HG03432 (cell line): ENCODE data around the gene MED13L.

Source experiments
- ATAC-seq: cut with Tn5 transposase; IDR thresholded peaks from one replicate; pipeline ENCODE4 v1.9.1; 2021; ENCODE audit warnings: mild to moderate bottlenecking, moderate library complexity; ENCODE audit not compliant: unreplicated experiment

The MED13L gene

GRCh38 chr12:116188581-116188980 lies 88.9 kb downstream of the MED13L start:
- ATAC-seq: no peak

- no peak for ATAC-seq
Observed at GRCh38 chr12:116187151-116187511, 90.4 kb downstream of the MED13L start.

GRCh38 chr12:116186482-116187150 lies 90.9 kb downstream of the MED13L start:
- ATAC-seq: no peak

DNA sequence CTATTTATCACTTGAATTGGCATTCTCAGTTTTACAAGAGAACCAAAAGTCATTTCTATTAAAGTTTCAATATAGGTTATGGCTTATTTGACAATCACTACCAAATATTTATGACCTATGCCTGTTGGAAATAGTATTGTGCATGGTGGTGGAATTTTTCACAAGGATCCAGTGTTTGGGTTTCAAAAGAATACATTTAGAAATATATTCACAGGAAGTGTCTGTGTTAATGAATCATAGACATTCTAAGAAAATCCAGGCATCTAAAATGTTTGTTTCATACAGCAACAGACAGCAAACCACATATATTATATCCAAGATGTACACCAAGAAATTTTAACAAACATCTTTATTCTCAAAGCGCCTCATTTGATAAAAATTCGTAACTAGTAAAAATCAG lies 92.7 kb downstream of the MED13L start:
- no peak for ATAC-seq

DNA sequence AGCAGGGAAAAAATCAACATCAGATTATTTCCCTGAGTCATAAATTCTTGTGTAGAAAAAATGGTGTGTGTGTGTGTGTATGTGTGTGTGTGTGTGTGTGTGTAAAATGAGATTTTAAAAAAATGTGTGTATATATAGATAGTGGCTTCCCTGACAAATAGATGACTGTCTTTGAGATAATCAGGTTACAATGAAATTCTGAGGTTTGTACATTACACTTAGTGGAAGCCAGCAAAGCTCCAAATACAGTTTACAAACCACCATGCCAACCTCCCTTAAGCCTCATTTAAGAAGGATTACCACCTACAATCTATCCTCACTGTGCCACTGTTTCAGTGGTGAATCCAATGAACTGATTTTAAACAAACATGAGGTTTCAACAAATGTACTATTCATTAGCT lies 93.8 kb downstream of the MED13L start:
- ATAC-seq: no peak

DNA sequence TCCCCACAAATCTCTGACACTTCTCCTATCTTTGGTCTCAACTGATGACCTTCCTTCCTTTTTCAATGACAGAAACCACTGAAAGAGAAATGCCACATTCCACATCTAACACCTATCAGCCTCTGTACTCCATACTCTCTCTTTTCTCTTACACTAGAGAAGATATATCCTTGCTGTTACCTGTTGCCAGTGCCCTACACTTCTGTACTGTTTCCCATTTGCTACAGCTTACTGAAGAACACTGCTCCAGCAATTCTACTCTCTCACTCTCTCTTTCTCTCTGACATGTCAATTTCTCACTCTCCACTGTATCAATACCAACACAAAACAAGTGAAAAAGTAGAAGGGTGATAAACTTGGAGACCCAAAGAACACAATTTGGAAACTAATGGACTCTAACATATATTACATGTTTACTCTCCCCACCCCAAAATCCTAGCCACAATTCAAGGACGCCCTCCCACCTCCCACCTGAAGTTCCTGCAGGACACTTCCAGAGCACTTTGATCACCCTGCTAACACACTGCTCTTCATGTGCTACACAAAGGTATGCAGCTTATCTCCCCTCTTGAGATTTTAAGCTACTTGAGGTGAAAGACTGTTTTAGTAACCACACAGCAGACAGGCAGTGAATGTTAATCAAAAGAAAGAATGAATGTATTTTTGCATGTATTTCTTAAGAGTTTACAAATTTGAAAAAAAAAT lies 95.0 kb downstream of the MED13L start:
- no peak for ATAC-seq

- no peak for ATAC-seq
Observed at GRCh38 chr12:116180448-116180847, 97.0 kb downstream of the MED13L start.

DNA sequence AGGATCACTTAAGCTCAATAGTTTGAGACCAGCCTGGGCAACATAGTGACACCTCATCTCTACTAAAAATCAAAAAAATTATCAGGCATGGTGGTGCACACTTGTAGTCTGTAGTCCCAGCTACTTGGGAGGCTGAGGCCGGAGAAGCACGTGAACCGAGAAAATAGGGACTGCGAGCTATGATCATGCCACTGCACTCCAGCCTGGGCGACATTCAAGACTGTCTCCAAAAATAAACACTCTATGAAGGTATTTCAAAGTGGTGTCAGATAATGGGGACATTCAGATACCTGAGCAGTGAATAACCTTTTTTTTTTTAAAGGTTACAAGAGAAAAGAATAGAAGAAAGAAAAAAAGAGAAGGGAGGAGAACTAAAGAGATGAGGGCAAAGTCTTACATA lies 98.1 kb downstream of the MED13L start:
- ATAC-seq: no peak

DNA sequence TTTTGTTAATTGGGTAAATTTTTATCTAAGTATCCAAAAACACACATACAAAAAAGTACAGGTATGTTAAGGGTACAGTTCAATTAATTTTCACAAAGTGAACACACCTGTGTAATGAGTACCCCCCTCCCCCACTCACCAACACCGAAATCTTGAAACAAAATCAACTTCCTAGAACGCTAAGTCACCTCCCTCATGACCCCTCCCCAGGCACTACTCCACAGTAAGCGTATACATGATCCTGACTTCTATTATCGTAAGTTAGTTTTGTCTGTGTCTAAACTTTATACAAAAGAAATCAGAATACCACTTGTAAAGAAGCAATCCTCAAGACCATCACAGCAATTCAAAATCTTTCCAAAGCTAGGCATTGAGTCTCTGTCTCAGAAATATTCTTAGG lies 100.5 kb downstream of the MED13L start:
- ATAC-seq: no peak

- ATAC-seq: no peak
Observed at GRCh38 chr12:116174904-116175303, 102.6 kb downstream of the MED13L start.

- no peak for ATAC-seq
Observed at GRCh38 chr12:116174006-116174405, 103.5 kb downstream of the MED13L start.

- ATAC-seq: peak; percentile 75
Observed at GRCh38 chr12:116172224-116172849, 105.2 kb downstream of the MED13L start.

DNA sequence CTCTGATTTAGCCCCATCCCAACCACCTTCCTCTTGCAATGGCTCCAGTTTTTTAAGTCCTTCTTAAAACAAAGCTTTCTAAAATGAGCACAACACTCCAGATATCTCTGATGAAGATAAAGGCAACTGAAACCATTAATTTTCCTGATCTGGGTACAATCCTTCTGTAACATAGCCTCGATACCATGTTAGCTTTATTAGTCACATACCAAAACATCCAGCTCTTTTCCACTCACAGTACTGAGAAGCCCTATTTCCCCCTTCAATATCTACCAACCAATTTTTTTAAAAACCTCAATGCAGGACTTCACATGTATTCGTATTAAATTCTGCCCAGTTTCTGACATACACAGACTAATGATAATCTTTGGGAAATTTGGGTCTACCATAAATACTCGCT lies 105.9 kb downstream of the MED13L start:
- ATAC-seq: no peak

DNA sequence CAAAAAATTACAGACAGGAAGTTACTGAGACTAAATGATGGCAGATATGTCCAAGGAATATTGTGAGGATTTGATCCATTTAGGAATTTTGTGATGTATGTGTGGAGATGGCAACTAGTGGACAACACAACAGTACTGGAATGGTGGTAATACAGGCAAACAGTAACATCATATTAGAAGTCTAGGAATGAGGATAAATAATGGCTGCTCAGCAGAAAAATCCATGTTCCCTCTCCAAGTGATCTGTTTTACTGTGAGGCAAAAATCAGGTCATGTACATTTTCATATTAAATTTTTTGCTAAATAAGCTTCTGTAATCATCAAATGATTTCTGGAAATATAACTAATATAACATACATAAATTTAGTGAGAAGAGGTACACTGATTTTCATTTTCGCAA lies 108.4 kb downstream of the MED13L start:
- ATAC-seq: no peak

GRCh38 chr12:116166306-116166705 lies 111.2 kb downstream of the MED13L start:
- ATAC-seq: no peak

DNA sequence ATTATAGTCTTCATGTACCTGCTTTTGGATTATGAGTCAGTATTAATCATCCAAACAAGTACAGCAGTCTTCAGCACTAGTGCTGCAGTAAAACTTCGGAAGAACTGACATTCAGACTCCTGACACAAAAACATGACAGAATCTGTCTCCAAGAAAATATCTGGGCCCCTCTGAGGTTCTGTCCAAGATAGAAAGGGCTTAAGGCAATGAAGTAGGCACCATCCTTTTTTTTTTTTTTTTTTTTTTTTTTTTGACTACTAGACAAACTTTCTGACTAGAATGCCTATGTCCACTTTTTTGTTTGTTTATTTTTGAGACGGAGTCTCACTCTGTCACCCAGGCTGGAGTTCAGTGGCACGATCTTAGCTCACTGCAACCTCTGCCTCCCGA lies 112.5 kb downstream of the MED13L start:
- no peak for ATAC-seq

GRCh38 chr12:116164250-116165035 lies 113.0 kb downstream of the MED13L start:
- ATAC-seq: no peak

DNA sequence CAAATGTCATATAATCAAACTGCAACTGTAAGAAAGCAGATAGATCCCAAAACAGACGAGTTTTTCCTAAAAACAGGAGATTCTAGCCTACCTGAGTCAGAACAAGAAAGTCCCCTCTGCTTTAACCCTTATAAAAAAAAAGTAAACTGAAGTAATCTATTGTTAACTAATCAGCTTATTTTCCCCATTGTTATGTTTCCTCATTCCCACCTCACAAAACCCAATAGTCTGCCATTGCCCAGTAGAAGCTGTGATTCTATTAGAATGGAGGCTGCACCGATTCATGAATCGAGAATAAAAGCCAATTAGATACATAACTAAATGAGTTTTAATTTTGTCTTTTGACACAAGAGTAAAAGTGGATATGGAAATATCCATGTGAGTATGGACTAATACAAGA lies 115.4 kb downstream of the MED13L start:
- ATAC-seq: no peak

DNA sequence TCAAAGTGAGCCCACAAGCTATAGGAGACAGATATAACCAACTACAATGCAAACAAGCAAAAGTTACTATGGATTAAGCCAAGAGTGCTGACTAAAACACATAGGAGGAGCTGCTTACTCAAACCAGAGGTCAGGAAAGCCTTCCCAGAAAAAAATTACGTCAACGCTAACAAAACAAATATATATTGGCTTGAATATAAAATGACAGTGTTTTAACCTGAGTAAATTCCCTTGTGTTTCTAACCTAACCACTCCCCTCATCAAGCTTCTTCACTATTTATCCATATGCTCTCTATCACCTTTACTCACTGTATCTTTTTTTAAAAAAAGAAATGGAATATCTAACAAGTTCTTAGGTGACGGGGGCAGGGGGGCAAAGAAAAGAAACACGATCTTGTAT lies 115.9 kb downstream of the MED13L start:
- no peak for ATAC-seq

- no peak for ATAC-seq
Observed at GRCh38 chr12:116160883-116161458, 116.5 kb downstream of the MED13L start.

DNA sequence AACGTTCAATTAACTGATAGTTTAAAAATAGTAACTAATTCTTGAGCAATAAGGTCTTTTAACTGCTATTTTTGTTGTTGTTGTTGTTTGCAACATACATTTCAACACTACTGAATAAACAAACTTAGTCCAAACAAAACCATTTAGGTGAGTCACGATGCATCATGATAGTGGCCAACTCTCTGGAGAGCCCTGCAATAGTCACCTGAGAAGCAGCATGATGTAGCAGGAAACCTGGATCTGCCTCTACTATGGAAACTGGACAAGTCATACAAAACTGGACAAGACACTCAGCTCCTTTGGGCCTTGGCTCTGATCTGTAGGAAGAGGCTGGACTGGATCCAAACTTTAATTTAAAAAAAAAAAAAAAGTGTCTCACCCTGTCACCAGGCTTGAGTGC lies 117.3 kb downstream of the MED13L start:
- no peak for ATAC-seq
